ENCODE measurements around the gene GASK1A. TPM values are rescaled to one million over a fixed set of nuclear protein-coding genes. Genes with fewer than 3 reads are reported as not detected.

GASK1A gene
- total and polyA plus RNA-seq, 2 of the 8 experiments (the other 6 are each of a cell fraction or from before 2014, with no cell fraction given) = 4.7 to 7.9 TPM

GRCh38 chr3:43093006-43093405, 113.9 kb downstream of the GASK1A start (continued):
- TF ChIP-seq MAX (IDR thresholded peaks at IDR 0.05) = no peak
- no peak for TF ChIP-seq EGR1 (IDR thresholded peaks at IDR 0.05; ENCODE audit: borderline replicate concordance, low read depth, low read length)
- no peak for TF ChIP-seq SP1 (IDR thresholded peaks at IDR 0.05; ENCODE audit: low read depth, low read length)
- no peak for TF ChIP-seq TCF12 (IDR thresholded peaks at IDR 0.05; ENCODE audit: low read depth, low read length)
- no peak for TF ChIP-seq CTCF (IDR thresholded peaks at IDR 0.05; ENCODE audit: control extremely low read depth in 1 of 3, insufficient read depth in 1 of 3, low read depth in 1 of 3, low read length in 3 of 3)
- TF ChIP-seq JUND (IDR thresholded peaks at IDR 0.05; ENCODE audit: low read length) = no peak
